ENCODE data around the gene NES. TPM values are rescaled to one million over a fixed set of nuclear protein-coding genes. Genes with fewer than 3 reads are reported as not detected.

NES gene
- polyA plus RNA-seq, 3 donors = not detected

DNA sequence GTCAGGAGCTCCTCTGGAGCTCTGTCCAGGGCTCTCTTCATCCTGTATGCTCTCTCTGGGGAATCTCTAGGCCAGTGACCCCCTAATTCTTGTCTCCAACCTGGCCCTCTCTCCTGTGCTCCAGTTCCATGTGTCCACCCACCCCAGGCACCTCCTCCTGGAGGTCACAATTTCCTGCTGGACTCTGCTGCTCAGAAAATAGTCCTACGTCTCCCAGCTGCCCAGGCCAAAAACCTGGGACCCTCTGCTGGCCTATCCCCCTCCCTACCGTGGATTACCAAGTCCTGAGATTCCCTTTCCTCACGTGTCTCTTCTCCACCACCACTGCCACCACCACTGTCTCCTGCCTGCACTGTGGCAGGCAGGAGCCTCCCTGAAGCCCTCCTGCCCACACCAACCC lies 11.7 kb downstream of the NES start:
- Histone ChIP-seq H3K9me3 (replicated peaks in 1 of 2; ENCODE audit: control insufficient read depth in 1 of 2, insufficient read depth in 1 of 2, low read length in 2 of 2) (no peaks in the 10 kb centered on the region), H3K9ac (ENCODE audit: insufficient read depth, low read length, poor library complexity, severe bottlenecking) (no peak overlapping the region), H2AFZ (ENCODE audit: insufficient read depth, low read depth, low read length, poor library complexity, severe bottlenecking) (no peak overlapping the region), H3K4me2 (replicated peaks; ENCODE audit: extremely low read depth, low read length, poor library complexity, severe bottlenecking) (peak overlapping the region; percentile 48), H3K4me1 (ENCODE audit: control insufficient read depth in 1 of 2, insufficient read depth in 2 of 2, low read length in 2 of 2) (peaks cover 48 to 59% of the 10 kb centered on the region in 2 donors), H3K27ac (ENCODE audit: low read depth in 1 of 2, low read length in 2 of 2) (no peak overlapping the region), H3K79me2 (ENCODE audit: insufficient read depth, low read length) (no peaks in the 10 kb centered on the region), H4K20me1 (ENCODE audit: insufficient read depth, low read length) (no peaks in the 10 kb centered on the region), H3K27me3 (ENCODE audit: control insufficient read depth in 2 of 2, insufficient read depth in 2 of 2, low read length in 2 of 2) (peaks cover 0 to 7% of the 10 kb centered on the region in 2 donors), H3K4me3 (replicated peaks in 1 of 3; ENCODE audit: low read depth in 2 of 3, low read length in 3 of 3) (no peak overlapping the region), H3K36me3 (replicated peaks in 1 of 2; ENCODE audit: control insufficient read depth in 1 of 2, insufficient read depth in 2 of 2, low read length in 2 of 2) (no peaks in the 10 kb centered on the region)
- DNase-seq = no peak
- Mint-ChIP-seq H3K9me3 (no peaks in the 10 kb centered on the region), H3K27ac (no peak overlapping the region), H3K4me1 (peaks cover 50% of the 10 kb centered on the region), H3K27me3 (ENCODE audit: low read depth in 3 of 3) (peaks cover 16 to 46% (median 25%) of the 10 kb centered on the region in 3 donors), H3K36me3 (no peaks in the 10 kb centered on the region), H3K4me3 (peak overlapping the region in 1 of 2 donors; percentile 79)
- 97% methylated on average over 3 of the region's 3 CpGs for WGBS (ENCODE audit: insufficient coverage)
- intact Hi-C loops (cut with micrococcal nuclease) = no loop called here
- TF ChIP-seq, protein P1, sequence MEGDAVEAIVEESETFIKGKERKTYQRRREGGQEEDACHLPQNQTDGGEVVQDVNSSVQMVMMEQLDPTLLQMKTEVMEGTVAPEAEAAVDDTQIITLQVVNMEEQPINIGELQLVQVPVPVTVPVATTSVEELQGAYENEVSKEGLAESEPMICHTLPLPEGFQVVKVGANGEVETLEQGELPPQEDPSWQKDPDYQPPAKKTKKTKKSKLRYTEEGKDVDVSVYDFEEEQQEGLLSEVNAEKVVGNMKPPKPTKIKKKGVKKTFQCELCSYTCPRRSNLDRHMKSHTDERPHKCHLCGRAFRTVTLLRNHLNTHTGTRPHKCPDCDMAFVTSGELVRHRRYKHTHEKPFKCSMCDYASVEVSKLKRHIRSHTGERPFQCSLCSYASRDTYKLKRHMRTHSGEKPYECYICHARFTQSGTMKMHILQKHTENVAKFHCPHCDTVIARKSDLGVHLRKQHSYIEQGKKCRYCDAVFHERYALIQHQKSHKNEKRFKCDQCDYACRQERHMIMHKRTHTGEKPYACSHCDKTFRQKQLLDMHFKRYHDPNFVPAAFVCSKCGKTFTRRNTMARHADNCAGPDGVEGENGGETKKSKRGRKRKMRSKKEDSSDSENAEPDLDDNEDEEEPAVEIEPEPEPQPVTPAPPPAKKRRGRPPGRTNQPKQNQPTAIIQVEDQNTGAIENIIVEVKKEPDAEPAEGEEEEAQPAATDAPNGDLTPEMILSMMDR (IDR thresholded peaks at IDR 0.05) = no peak

DNA sequence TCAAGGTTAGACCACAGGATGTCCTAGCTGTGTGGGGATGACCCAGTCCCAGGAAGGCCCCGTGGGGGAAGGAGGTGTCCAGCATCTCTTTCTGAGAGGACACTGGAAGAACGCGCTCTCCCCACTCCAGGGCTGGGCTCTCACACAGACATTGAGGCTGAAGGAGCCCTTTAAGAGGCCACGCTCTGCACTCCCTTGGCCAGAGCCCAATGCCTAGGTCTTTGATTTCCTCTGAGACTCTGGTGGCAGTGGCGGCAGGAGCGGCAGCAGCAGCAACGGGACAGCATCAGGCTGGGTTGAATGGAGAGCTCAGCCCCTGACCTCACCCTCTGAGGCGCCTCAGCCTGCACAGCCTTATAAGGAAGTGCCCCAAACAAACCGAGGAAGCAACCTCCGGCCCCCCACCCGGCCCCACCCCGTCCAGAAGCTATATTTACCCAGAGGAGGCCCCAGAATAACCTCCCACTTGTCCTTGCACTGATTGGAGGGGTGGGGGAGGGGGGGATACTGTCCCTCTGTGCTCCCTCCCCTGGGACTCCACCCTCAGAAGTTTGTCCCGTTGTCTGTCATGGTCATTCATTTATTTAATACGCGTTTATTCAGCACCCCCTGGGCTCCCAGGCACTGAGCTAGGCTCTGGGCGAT lies 12.3 kb downstream of the NES start:
- peak; percentile 29 to 52 (median 33) for DNase-seq
- Histone ChIP-seq H3K79me2 (ENCODE audit: insufficient read depth, low read length) (no peaks in the 10 kb centered on the region), H2AFZ (ENCODE audit: insufficient read depth, low read depth, low read length, poor library complexity, severe bottlenecking) (no peak overlapping the region), H3K36me3 (replicated peaks in 1 of 2; ENCODE audit: control insufficient read depth in 1 of 2, insufficient read depth in 2 of 2, low read length in 2 of 2) (no peaks in the 10 kb centered on the region), H3K9me3 (replicated peaks in 1 of 2; ENCODE audit: control insufficient read depth in 1 of 2, insufficient read depth in 1 of 2, low read length in 2 of 2) (no peaks in the 10 kb centered on the region), H3K4me3 (replicated peaks in 1 of 3; ENCODE audit: low read depth in 2 of 3, low read length in 3 of 3) (peak overlapping the region in 1 of 3 experiments; percentile 40), H3K4me1 (ENCODE audit: control insufficient read depth in 1 of 2, insufficient read depth in 2 of 2, low read length in 2 of 2) (peaks cover 55 to 66% of the 10 kb centered on the region in 2 donors), H3K4me2 (replicated peaks; ENCODE audit: extremely low read depth, low read length, poor library complexity, severe bottlenecking) (peak overlapping the region; percentile 48), H3K27ac (ENCODE audit: low read depth in 1 of 2, low read length in 2 of 2) (no peak overlapping the region), H3K9ac (ENCODE audit: insufficient read depth, low read length, poor library complexity, severe bottlenecking) (no peak overlapping the region), H3K27me3 (ENCODE audit: control insufficient read depth in 2 of 2, insufficient read depth in 2 of 2, low read length in 2 of 2) (peaks cover 0 to 7% of the 10 kb centered on the region in 2 donors), H4K20me1 (ENCODE audit: insufficient read depth, low read length) (no peaks in the 10 kb centered on the region)
- intact Hi-C loops (cut with micrococcal nuclease) = loop anchor here in 1 of 2 donors (5.0 kb wide), 1 partner anchor 62 kb away; the partner anchor contains the start of genes ISG20L2 and METTL25B
- Mint-ChIP-seq H3K4me1 (peaks cover 56% of the 10 kb centered on the region), H3K36me3 (no peaks in the 10 kb centered on the region), H3K27ac (no peak overlapping the region), H3K4me3 (peak overlapping the region in 1 of 2 donors; percentile 79), H3K27me3 (ENCODE audit: low read depth in 3 of 3) (peaks cover 12 to 40% (median 21%) of the 10 kb centered on the region in 3 donors), H3K9me3 (peaks cover 0 to under 1% (median 0%) of the 10 kb centered on the region in 7 donors)
- TF ChIP-seq, protein P1 (IDR thresholded peaks at IDR 0.05) = no peak
- WGBS (ENCODE audit: insufficient coverage) = 35% methylated on average over 11 of the region's 16 CpGs
